ACHN (cell line): ENCODE measurements around the gene FAXDC2.
A peak's percentile ranks its signal among the peaks of the same experiment; 100 is the strongest.

ENCODE experiments used
- DNase-seq: peaks from one replicate; pipeline ENCODE4 v3.0.0-alpha.2; 2015
- in situ Hi-C: cut with HindIII; loops from 2 replicates; pipeline ENCODE4 v1.10.0; 2017; ENCODE audit warnings: low sequenced_read_pairs, low pct_ligation_motif_present, low pct_unique_long_range_greater_than_20kb

FAXDC2 gene

GRCh38 chr5:154863291-154864080 is 13.1 kb upstream of the FAXDC2 start:
- no peak for DNase-seq
- in situ Hi-C loops = no loop called here

- DNase-seq = no peak
- in situ Hi-C loops = no loop called here
These were observed 12.4 kb upstream of the FAXDC2 start for GRCh38 chr5:154862766-154863165.

- in situ Hi-C loops = no loop called here
- DNase-seq = peak; percentile 44
These were observed 11.5 kb upstream of the FAXDC2 start for GRCh38 chr5:154861946-154862345.

- in situ Hi-C loops = no loop called here
These were observed 10.4 kb upstream of the FAXDC2 start for GRCh38 chr5:154860765-154861164.

GRCh38 chr5:154860123-154860522 is 9.7 kb upstream of the FAXDC2 start:
- peak; percentile 37 for DNase-seq
- in situ Hi-C loops = no loop called here

More at GRCh38 chr5:154860765-154861164, 10.4 kb upstream of the FAXDC2 start:
- no peak for DNase-seq

GRCh38 chr5:154858972-154859871 is 8.8 kb upstream of the FAXDC2 start:
- in situ Hi-C loops = no loop called here
- DNase-seq = peak; percentile 11

GRCh38 chr5:154858297-154858971 is 8.0 kb upstream of the FAXDC2 start, which contains the start of gene CNOT8:
Gene CNOT8, plus strand, starts transcription at chr5:154858627. Its CDS starts 4,652 bp downstream, at chr5:154863279.
- in situ Hi-C loops = no loop called here

GRCh38 chr5:154857530-154858296 is 7.3 kb upstream of the FAXDC2 start:
- in situ Hi-C loops = no loop called here

More at GRCh38 chr5:154858297-154858971, 8.0 kb upstream of the FAXDC2 start, which contains the start of gene CNOT8:
- DNase-seq = peak; percentile 93

GRCh38 chr5:154851351-154851750 is 948 bp upstream of the FAXDC2 start:
- DNase-seq = no peak
- in situ Hi-C loops = no loop called here

More at GRCh38 chr5:154857530-154858296, 7.3 kb upstream of the FAXDC2 start:
- DNase-seq = peak; percentile 93

- in situ Hi-C loops = no loop called here
- no peak for DNase-seq
These were observed 607 bp downstream of the FAXDC2 start for GRCh38 chr5:154849791-154850201.

GRCh38 chr5:154849264-154849785 is 1.1 kb downstream of the FAXDC2 start:
- no peak for DNase-seq
- in situ Hi-C loops = no loop called here

- no peak for DNase-seq
- in situ Hi-C loops = no loop called here
These were observed 5.6 kb downstream of the FAXDC2 start for GRCh38 chr5:154844809-154845208.

- no peak for DNase-seq
- in situ Hi-C loops = no loop called here
These were observed 7.5 kb downstream of the FAXDC2 start for GRCh38 chr5:154842689-154843530.

- no peak for DNase-seq
- in situ Hi-C loops = no loop called here
These were observed 9.1 kb downstream of the FAXDC2 start for GRCh38 chr5:154841273-154841661.

- DNase-seq = no peak
- in situ Hi-C loops = no loop called here
These were observed 9.7 kb downstream of the FAXDC2 start for GRCh38 chr5:154840435-154841272.
